Activated naive CD8-positive, alpha-beta T cell treated with anti-CD3 and anti-CD28 coated beads for 36 hours (primary cell): Measurements from ENCODE around the gene ZC3H14. TPM values are rescaled to one million over a fixed set of nuclear protein-coding genes. Genes with fewer than 3 reads are reported as not detected.
"Not testable (repeated sequence)": the region's sequence is repeated elsewhere in the genome, so short reads cannot be mapped to it uniquely, and the experiment has no call there.

Experiments used
- DNase-seq: peaks from one replicate; pipeline ENCODE4 v3.0.0; 2021
- H3K27ac Mint-ChIP-seq: one replicate; pipeline ENCODE4 v1.8.0; 2022; ENCODE audit warnings: mild to moderate bottlenecking, moderate library complexity, mixed read lengths
- H3K27me3 Mint-ChIP-seq: one replicate; pipeline ENCODE4 v1.8.0; 2022; ENCODE audit warnings: mild to moderate bottlenecking, mixed read lengths
- H3K36me3 Mint-ChIP-seq: one replicate; pipeline ENCODE4 v1.8.0; 2021; ENCODE audit warnings: mild to moderate bottlenecking, mixed read lengths
- H3K4me1 Mint-ChIP-seq: one replicate; pipeline ENCODE4 v1.8.0; 2021; ENCODE audit warnings: mixed read lengths
- H3K4me3 Mint-ChIP-seq: one replicate; pipeline ENCODE4 v1.8.0; 2022; ENCODE audit warnings: mild to moderate bottlenecking, moderate library complexity, mixed read lengths
- H3K9me3 Mint-ChIP-seq: one replicate; pipeline ENCODE4 v1.8.0; 2022; ENCODE audit warnings: mixed read lengths
- total RNA-seq, 2 experiments: library from RNA; stranded (reverse); gene quantifications; one replicate each; pipeline ENCODE4 v1.2.3, GENCODE V29; 2021

ZC3H14 gene, protein sequence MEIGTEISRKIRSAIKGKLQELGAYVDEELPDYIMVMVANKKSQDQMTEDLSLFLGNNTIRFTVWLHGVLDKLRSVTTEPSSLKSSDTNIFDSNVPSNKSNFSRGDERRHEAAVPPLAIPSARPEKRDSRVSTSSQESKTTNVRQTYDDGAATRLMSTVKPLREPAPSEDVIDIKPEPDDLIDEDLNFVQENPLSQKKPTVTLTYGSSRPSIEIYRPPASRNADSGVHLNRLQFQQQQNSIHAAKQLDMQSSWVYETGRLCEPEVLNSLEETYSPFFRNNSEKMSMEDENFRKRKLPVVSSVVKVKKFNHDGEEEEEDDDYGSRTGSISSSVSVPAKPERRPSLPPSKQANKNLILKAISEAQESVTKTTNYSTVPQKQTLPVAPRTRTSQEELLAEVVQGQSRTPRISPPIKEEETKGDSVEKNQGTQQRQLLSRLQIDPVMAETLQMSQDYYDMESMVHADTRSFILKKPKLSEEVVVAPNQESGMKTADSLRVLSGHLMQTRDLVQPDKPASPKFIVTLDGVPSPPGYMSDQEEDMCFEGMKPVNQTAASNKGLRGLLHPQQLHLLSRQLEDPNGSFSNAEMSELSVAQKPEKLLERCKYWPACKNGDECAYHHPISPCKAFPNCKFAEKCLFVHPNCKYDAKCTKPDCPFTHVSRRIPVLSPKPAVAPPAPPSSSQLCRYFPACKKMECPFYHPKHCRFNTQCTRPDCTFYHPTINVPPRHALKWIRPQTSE
- 10 to 100 TPM; 47.5 to 52.6 TPM for total RNA-seq

DNA sequence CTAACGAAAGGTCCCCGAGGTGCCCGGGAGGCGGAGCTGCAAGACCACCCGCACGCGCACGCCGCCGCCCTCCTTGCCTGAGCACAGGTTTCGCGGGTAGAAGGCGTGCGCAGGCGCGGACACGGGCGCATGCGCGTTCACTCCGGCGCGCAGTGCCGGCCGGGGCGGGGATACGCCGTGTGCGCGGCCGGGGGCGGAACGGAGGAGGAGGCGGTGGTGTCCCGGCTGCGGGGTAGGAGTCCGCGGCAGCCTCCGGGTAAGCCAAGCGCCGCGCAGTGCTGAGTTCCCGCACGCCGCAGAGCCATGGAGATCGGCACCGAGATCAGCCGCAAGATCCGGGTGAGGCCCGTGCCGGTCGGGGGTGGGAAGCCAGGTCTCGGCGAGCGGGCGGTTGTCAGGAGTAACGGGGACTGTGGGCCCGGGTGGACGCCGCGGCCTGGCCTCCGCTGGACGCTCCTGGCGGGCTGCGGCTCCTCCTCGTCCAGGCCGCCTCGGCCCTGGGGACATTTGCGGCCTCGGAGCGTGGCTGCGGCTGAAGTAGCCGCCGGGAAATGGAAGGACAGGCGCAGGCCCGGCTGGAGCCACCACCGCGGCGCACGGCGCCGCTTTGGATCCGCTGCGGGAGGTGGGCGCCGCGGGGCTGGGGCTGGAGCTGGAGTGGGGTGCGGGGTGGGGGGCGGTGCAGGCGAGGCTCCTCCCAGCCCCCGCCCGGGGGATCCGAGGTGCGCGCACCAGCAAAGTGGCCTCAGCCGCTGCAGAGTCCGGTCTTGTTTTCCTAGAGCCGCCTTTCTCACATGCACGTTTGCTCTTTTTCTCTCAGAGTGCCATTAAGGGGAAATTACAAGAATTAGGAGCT is at the start of gene ZC3H14:
Gene ZC3H14, plus strand, starts transcription at position 207 of the 856 bp plus-strand sequence. Its CDS starts 97 bp downstream, at position 304.
- Mint-ChIP-seq H3K4me1 (peaks cover 30% of the 10 kb centered on the region), H3K27ac (peak within 1 kb of the TSS; percentile 93), H3K27me3 (peaks cover 29% of the 10 kb centered on the region), H3K4me3 (peak within 1 kb of the TSS; percentile 88), H3K36me3 (peaks cover 17% of the 10 kb centered on the region), H3K9me3 (no peaks in the 10 kb centered on the region)
- peak; percentile 91 for DNase-seq

DNA sequence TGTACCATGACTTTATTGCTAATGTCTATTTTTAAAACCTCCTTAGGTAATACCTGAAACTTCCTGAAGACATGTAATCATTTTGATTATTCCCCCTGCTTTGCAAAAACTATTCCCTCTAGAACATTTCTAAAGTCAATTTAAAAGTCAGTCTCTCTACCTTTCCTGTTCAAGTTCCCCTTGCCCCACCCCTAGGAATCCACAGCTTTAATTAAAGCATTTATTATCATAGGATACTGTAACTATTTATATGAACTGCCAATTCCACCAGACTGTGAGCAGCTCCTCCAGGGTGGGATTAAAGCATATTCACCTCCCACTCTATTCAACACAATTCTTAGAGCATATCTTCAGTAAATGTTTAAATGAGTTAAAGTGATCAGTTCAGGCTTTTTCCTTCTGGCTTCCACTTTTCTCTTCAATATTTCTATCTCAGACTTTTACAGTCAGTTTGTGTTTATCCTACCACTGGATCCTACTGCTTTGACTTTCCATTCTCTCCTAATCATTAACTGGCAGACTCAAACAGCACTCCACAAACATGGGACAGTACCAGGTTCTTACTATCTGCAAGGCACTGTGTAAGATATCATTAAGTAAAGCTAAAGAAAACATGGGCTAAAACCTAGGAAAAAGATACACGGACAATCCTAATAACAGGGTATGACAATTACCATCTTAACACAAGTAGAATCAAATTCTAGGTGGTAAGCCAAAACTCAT is 47.2 kb upstream of the ZC3H14 start:
- no peak for DNase-seq
- H3K9me3 Mint-ChIP-seq: no peaks in the 10 kb centered on the region
- H3K36me3 Mint-ChIP-seq: no peaks in the 10 kb centered on the region
- no peaks in the 10 kb centered on the region for H3K4me1 Mint-ChIP-seq
- H3K27me3 Mint-ChIP-seq: peaks cover 9% of the 10 kb centered on the region
- H3K27ac Mint-ChIP-seq: no peak overlapping the region
- no peak overlapping the region for H3K4me3 Mint-ChIP-seq

DNA sequence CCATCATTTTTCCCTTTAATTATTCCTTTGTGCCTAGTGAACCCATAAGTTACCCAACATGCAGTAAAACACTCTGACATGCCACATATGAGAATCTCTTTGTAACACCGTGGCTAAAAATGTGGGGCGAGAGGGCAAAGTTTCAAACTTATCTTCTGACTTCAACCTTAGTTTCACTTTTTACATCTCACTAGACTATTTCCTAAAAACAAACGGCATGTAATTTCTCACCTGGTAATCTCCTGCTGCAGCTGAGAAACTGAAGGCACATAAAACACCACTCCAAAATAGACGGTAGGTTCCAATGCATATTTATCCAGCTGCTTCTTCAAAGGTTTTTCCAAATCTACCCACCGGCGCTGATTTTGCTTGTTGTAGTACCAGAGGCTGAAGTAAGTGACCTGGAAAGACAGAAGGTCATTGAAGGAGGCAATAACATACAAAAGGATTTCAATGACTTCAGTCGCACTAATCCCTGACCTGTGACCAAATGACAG is 45.9 kb upstream of the ZC3H14 start:
- no peaks in the 10 kb centered on the region for H3K4me1 Mint-ChIP-seq
- no peaks in the 10 kb centered on the region for H3K36me3 Mint-ChIP-seq
- H3K27me3 Mint-ChIP-seq: peaks cover 12% of the 10 kb centered on the region
- H3K9me3 Mint-ChIP-seq: no peaks in the 10 kb centered on the region
- H3K4me3 Mint-ChIP-seq: no peak overlapping the region
- DNase-seq: no peak
- H3K27ac Mint-ChIP-seq: no peak overlapping the region

DNA sequence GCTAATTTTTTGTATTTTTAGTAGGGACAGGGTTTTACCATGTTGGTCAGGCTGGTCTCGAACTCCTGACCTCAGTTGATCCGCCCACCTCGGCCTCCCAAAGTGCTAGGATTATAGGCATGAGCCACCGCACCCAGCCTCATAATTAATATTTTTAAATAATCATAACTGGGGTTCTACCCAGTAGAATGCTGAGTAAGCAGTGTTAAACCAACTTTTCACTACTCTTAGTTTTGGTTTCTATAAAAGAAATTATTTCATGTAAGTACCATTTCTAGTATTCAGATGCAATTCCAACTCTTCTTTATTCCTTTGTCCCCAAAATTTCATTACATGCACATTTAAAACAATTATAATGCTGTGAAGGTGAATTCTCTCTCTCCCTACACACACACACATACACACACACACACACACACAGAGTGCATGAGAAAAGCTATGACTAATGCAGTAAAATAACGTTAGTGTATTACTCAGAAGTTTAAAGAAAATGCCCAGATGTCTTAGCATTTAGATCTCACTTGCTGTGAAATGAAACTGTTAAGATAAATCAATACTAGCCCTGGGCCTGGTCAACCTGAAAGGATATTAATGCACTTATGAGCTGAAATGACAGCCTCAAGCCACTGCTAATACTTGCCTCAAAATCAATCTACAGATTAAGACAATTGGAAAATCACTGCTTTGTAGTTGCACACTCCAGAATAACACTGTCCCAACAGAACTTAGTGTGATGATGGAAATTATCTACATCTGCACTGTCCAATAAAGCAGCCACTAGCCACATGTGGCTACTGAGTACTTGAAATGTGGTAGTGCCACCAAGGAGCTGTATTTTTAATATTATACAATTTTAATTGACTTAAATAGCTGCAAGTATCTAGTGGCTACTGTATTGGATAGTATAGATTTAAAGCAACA is 44.0 kb upstream of the ZC3H14 start:
- no peak overlapping the region for H3K27ac Mint-ChIP-seq
- DNase-seq: no peak
- no peaks in the 10 kb centered on the region for H3K36me3 Mint-ChIP-seq
- H3K4me1 Mint-ChIP-seq: no peaks in the 10 kb centered on the region
- no peak overlapping the region for H3K4me3 Mint-ChIP-seq
- H3K27me3 Mint-ChIP-seq: peaks cover 12% of the 10 kb centered on the region
- no peaks in the 10 kb centered on the region for H3K9me3 Mint-ChIP-seq

DNA sequence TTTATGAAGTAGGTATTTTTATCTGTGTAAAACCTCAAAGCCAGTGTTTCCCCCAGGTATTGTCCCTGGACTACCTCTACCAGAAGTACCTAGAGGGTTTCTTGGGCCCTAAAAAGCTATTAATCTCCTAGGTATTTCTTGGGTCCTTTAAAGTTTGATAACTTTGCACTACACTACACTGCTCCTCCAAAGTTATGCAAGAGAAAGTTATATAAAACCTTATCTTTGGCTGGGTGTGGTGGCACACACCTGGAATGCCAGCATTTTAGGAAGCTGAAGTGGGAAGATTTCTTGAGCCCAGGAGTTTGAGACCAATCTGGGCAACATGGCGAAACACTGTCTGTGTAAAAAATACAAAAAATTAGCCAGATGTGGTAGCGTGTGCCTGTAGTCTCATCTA is 42.9 kb upstream of the ZC3H14 start:
- Mint-ChIP-seq H3K36me3 (no peaks in the 10 kb centered on the region), H3K9me3 (no peaks in the 10 kb centered on the region), H3K27ac (no peak overlapping the region), H3K27me3 (peaks cover 12% of the 10 kb centered on the region), H3K4me1 (no peaks in the 10 kb centered on the region), H3K4me3 (no peak overlapping the region)
- DNase-seq: no peak

DNA sequence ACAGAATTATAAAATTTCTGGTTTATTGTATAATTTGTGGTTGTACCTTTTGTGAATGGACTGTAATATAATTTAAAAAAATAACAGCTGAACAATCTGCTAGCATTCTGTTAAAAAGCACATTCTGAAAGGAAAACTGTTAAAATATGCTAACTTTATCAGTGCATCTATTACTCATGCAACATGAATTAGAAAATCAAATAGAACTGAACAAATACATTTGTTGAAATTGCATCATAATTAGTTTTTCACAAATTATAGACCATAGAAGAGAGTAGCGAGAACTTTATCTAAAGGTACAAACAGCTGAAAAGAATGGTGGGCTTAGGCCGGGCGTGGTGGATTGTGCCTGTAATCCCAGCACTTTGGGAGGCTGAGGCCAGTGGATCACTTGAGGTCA is 41.0 kb upstream of the ZC3H14 start:
- no peak overlapping the region for H3K27ac Mint-ChIP-seq
- no peaks in the 10 kb centered on the region for H3K4me1 Mint-ChIP-seq
- no peak overlapping the region for H3K4me3 Mint-ChIP-seq
- no peak for DNase-seq
- no peaks in the 10 kb centered on the region for H3K9me3 Mint-ChIP-seq
- peaks cover 13% of the 10 kb centered on the region for H3K27me3 Mint-ChIP-seq
- H3K36me3 Mint-ChIP-seq: no peaks in the 10 kb centered on the region

DNA sequence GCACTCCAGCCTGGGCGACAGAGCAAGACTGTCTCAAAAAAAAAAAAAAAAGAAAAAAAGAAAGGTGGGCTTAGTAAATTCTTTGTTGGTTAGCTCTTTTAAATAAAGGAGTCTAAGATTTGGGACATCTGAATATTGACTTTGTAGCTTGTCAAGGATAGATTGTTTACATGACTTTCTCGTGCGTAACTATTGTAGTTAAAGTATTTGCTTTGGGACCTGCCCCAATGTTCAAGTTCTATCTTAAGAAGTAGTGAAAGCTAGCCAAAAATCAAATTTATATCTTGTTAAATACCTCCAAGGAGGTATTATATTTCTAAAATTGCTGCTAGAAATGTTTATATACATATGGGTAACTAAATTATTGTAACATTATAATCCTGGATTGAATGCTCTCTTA is 40.4 kb upstream of the ZC3H14 start:
- Mint-ChIP-seq H3K4me3 (no peak overlapping the region), H3K27me3 (peaks cover 13% of the 10 kb centered on the region), H3K4me1 (no peaks in the 10 kb centered on the region), H3K36me3 (no peaks in the 10 kb centered on the region), H3K9me3 (no peaks in the 10 kb centered on the region), H3K27ac (no peak overlapping the region)
- DNase-seq: no peak

DNA sequence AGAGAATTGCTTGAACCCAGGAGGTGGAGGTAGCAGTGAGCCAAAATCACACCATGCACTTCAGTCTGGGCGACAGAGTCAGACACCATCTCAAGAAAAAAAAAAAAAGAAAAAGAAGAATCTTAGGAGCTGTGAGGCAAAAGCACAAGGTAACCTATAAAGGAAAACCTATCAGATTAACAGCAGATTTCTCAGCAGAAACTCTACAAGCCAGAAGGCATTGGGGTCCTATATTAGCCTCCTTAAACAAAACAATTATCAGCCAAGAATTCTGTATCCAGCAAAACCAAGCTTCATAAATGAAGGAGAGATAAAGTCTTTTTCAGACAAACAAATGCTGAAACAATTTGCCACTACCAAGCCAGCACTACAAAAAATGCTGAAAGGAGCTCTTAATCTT is 32.9 kb upstream of the ZC3H14 start:
- H3K9me3 Mint-ChIP-seq: peaks cover 10% of the 10 kb centered on the region
- H3K36me3 Mint-ChIP-seq, H3K4me1 Mint-ChIP-seq, H3K4me3 Mint-ChIP-seq, DNase-seq, H3K27ac Mint-ChIP-seq: not testable (repeated sequence)
- peaks cover 32% of the 10 kb centered on the region for H3K27me3 Mint-ChIP-seq

DNA sequence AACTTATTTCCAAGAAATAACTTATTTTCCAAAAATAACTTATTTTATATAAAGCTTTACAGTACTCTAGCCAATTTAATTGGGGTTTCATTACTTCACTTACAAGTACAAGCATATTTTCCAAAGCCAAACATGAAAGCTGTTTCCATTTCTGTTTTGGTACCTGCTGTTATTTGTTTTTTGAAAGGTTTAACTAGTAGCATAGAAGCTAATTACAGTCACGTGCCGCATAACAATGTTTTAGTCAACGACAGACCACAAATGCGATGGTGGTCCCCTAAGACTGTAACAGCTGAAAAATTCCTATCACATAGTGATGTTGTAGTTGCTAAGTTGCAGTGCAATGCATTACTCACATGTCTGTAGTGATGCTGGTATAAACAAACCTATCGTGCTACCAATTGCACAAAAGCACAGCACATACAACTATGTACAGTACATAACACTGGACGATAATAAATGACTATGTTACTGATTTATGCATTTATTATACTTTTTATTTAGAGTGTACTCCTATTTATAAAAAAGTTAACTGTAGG is 29.7 kb upstream of the ZC3H14 start:
- H3K4me3 Mint-ChIP-seq: no peak overlapping the region
- H3K27me3 Mint-ChIP-seq: peaks cover 21% of the 10 kb centered on the region
- H3K27ac Mint-ChIP-seq: no peak overlapping the region
- H3K36me3 Mint-ChIP-seq: peaks cover 2% of the 10 kb centered on the region
- H3K9me3 Mint-ChIP-seq: peaks cover 10% of the 10 kb centered on the region
- H3K4me1 Mint-ChIP-seq: no peaks in the 10 kb centered on the region
- DNase-seq: no peak

DNA sequence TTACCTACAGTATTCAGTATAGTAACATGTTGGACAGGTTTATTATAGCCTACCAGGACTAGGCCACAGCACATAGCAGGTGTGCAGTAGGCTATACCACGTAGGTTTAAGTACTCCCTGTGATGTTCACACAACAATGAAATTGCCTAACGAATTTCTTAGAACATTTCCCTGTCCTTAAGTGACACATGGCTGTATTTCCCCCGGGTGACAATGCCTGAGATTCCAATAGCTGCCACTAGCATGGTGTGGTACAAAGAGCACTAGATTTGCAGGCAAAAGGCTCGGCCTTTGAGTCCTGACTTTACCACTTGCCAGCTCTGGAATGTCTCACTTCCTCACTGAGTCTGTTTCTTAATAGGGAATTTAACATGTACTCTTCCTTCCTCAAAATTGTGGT is 27.7 kb upstream of the ZC3H14 start:
- no peak overlapping the region for H3K4me3 Mint-ChIP-seq

DNA sequence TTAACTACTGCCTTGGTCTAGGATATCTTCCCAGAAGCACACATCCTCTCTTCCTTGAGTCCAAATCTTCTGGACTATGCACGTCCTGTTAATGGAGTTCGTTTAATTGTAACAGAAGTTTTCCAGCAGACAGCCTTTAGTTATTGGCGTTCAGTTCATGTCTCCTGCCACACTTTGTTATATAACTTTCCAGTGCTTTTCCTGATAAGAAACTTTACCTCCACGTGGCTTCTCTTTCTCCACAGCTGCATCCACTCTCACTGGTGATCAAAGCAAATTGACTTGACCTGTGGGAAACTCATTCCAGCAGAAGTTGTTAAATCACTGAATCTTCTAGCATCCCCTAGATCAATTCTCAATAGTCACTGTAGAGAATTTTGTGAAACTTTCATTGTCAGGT is 27.0 kb upstream of the ZC3H14 start:
- H3K4me3 Mint-ChIP-seq: no peak overlapping the region
- DNase-seq: no peak
- H3K9me3 Mint-ChIP-seq: no peaks in the 10 kb centered on the region
- peaks cover under 1% of the 10 kb centered on the region for H3K27me3 Mint-ChIP-seq
- H3K36me3 Mint-ChIP-seq: no peaks in the 10 kb centered on the region
- no peak overlapping the region for H3K27ac Mint-ChIP-seq
- no peaks in the 10 kb centered on the region for H3K4me1 Mint-ChIP-seq

More for the DNA sequence above, 27.7 kb upstream of the ZC3H14 start:
- no peaks in the 10 kb centered on the region for H3K36me3 Mint-ChIP-seq
- no peak for DNase-seq
- no peak overlapping the region for H3K27ac Mint-ChIP-seq
- H3K4me1 Mint-ChIP-seq: no peaks in the 10 kb centered on the region
- peaks cover 7% of the 10 kb centered on the region for H3K27me3 Mint-ChIP-seq
- H3K9me3 Mint-ChIP-seq: peaks cover 5% of the 10 kb centered on the region

DNA sequence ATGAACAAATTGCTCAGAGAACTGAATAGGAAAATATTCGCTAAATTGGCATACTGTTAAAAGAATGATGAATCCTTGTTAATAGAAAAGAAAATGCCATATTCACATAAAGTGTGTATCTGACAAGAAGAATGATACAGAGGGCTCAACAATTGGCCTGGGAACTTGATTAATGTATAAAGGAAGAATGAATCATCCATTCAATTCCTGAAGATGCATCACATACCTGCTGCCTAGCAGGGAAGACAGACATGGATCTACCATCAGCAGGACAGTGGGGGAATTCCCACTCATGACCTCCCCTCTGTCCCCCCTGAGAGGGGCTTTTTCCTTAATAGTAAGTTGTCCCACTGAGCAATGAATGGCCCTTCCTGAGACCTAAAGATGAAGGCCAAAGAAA is 21.5 kb upstream of the ZC3H14 start:
- no peaks in the 10 kb centered on the region for H3K36me3 Mint-ChIP-seq
- H3K27ac Mint-ChIP-seq: no peak overlapping the region
- no peak for DNase-seq
- H3K27me3 Mint-ChIP-seq: peaks cover 3% of the 10 kb centered on the region
- no peaks in the 10 kb centered on the region for H3K9me3 Mint-ChIP-seq
- no peak overlapping the region for H3K4me3 Mint-ChIP-seq
- H3K4me1 Mint-ChIP-seq: no peaks in the 10 kb centered on the region
